NCI-H146 (cell line): ENCODE measurements around the gene ZNF223.

ENCODE experiments used
- DNase-seq: peaks from one replicate; lab custom pipeline; 2025; lab: John Stamatoyannopoulos, UW

The ZNF223 gene

DNA sequence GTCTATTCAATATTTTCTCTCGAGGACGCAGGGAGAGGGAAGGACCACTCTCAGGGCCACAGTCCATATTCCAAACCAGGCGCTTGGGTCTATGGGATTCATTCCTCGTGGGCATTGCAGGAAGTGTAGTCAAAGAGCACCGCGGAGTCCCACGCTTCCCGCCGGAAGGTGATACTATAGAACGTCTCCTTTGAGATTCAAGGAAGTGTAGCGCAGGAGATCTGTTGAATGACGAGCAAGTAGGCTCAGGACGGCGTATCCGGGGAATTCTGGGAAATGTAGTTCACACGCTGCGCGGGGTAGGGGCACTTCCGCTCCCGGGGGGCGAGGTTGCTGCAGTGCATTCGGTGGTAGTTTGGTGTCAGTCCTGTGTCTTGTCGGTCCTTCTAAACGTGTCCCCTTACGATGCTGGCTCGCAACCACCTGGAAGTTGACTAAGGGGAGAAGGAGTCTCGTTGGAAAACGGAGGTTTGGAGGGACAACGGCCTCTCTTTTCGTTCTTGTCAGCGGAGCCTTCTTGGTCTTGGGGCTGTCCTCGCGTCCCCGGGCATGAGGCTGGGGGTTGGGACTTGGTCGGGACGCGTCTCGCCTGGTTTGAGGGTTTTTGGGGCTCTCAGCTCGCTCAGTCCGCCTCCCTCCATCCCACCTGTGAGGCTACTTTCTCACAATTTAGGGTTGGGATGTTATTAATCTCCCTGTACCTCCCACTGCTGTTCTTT is 20.1 kb downstream of the ZNF223 start, which contains the start of gene ZNF284:
TSS of gene ZNF284 (plus strand) at position 336 of the 719 bp plus-strand sequence. CDS start 4,231 bp downstream, outside the sequence.
- DNase-seq: peak; percentile 96

DNA sequence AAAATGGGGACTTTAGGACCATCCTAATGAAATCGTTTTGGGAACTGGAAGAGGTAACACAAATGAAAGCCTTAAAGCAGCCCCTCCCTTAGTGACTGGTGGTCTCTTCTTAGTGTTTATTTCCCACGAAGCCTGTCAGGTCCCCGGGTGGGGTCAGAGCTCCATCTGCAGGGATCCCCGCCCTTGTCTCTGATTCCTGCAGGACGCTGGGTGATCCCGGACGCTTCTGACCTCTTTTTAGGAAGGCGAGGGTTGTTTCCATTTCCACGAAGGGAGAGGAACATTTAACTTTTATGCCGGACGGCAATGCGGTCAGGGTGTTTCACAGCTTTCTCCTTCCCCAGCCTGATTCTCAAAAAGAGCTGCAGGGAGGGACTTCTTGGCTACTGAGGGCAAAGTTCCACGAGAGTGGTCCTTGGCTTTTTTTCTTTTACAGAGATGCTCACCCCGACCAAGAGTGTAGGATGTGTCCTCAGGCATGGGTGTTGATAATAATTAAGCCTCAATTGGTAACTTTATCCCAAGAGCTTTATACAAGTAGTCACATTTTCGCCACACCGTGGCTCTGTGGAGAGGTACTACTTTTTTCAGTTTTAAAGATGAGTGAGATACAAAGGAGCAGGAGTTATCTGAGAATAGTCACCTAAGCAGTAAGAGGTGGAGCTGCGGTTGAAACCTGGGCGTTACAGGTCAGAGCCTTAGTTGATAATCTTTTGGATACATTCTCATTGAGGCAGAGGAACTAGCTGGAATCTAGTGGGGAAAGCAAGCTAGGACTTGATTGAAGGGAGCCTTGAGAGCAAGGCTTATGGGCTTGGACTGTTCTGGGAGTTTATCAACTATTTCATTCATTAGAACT is 20.9 kb downstream of the ZNF223 start:
- peak; percentile 13 for DNase-seq

DNA sequence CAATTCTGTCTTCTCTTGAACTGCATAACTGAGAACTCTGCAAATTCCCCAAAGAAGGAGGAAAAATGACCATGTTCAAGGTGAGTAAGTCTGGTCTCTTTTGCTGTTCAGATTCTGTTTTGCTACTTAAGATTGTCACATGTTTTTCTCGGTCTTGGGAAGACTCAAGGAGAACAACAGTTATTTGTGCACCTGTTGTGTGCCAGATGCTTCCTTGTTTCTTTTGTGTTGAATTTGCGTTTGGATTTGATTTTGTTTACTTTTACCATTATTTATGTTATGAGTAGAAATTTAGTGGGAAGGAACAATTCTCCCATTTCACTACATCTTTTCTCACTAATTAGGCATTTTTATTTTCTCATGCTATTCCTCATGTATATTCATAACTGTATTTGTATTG is 24.5 kb downstream of the ZNF223 start:
- DNase-seq: no peak

- DNase-seq: no peak
Observed at GRCh38 chr19:44092108-44092507, 40.3 kb downstream of the ZNF223 start.

DNA sequence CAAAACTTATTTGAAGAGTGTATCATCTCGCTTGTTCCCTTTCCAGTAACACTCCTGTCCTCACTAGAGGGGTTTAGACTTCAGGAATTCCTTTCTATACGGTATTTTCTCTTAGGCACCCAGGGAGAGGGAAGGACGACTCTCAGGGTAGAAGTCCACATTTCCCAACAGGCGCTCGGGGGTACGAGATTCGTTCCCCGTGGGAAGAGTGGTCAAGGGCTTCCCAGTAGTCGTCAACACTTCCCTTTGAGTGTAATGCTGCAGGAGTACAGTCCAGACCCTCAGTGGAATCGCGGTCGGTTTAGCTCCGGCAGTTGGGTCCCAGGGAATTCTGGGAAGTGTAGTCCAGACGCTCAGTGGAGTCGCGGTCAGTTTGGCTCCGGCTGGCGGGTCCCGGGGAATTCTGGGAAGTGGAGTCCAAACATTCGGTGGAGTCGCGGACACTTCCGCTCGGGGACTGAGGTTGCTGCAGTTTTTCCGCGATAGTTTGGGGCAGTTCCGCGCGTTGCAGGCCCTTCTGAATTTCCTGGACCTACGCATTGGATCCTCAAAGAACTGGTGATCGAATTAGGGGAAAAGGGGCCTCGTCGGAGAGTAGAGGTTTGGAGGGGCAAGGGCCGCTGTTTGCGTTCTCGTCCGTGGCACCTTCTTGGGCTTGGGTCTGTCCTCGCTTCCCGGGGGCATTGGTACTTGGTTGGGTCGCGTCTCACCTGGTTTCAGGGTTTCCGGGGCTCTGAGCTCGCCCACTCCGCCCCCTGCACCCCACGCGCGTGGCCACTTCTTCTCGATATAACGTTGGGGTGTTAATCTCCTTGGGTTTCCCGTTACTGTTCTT is 42.3 kb downstream of the ZNF223 start, which contains the start of gene ZNF224:
TSS of gene ZNF224 (plus strand) at position 431 of the 835 bp plus-strand sequence. CDS start 3,513 bp downstream, outside the sequence.
- DNase-seq: peak; percentile 95

DNA sequence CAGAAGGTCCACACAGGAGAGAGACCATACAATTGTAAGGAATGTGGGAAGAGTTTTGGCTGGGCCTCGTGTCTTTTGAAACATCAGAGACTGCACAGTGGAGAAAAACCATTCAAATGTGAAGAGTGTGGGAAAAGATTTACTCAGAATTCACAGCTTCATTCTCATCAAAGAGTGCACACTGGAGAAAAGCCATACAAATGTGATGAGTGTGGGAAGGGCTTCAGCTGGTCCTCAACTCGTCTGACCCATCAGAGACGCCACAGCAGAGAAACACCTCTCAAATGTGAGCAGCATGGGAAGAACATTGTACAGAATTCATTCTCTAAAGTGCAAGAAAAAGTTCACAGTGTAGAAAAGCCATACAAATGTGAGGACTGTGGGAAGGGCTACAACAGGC is 55.9 kb downstream of the ZNF223 start:
- no peak for DNase-seq

- DNase-seq: no peak
Observed at GRCh38 chr19:44109458-44109857, 57.6 kb downstream of the ZNF223 start.

GRCh38 chr19:44111910-44112463 is 60.2 kb downstream of the ZNF223 start:
- DNase-seq: peak; percentile 36

- no peak for DNase-seq
Observed at GRCh38 chr19:44112802-44113137, 60.9 kb downstream of the ZNF223 start.

- DNase-seq: peak; percentile 99
Observed at GRCh38 chr19:44113138-44113783, 61.4 kb downstream of the ZNF223 start, which contains the start of gene ZNF225. TSS of gene ZNF225 (plus strand) at chr19:44113399. CDS start at chr19:44115828, 2,429 bp downstream.

DNA sequence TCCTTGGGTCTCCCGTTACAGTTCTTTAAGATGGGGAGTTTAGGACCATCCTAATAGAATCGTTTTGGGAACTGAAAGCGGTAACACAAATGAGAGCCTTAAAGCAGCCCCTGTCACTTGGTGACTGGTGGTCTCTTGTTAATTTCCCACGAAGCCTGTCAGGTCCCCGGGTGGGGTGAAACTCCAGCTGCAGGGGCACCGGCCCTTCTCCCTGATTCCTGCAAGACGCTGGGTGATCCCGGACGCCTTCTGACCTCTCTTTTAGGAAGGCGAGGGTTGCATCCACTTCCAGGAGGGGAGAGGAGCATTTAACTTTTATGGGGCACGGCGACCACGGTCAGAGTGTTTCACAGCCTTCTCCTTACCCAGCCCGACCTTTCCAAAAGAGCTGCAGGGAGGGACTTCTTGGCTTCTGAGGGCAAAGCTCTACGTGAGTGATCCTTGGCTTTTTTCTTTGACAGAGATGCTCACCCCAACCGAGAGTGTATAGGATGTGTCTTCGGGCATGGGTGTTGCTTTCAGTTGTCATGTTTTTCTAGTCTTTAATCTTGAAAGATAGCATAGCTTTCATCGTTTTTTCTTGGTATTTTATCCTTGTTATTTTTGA is 62.1 kb downstream of the ZNF223 start:
- DNase-seq: no peak
